Glutamatergic neuron (in vitro differentiated cells): Measurements from ENCODE around the gene PDCD6IP. TPM values are rescaled to one million over a fixed set of nuclear protein-coding genes. Genes with fewer than 3 reads are reported as not detected.

ENCODE experiments used
- DNase-seq: peaks from one replicate; pipeline ENCODE4 v3.0.0; 2022
- H3K27ac Mint-ChIP-seq: one replicate; pipeline ENCODE4 v1.8.0; 2020; ENCODE audit warnings: mild to moderate bottlenecking, mixed read lengths, inconsistent platforms; ENCODE audit not compliant: unreplicated experiment
- H3K27me3 Mint-ChIP-seq: one replicate; pipeline ENCODE4 v1.8.0; 2020; ENCODE audit warnings: mild to moderate bottlenecking, moderate library complexity, mixed read lengths, inconsistent platforms; ENCODE audit not compliant: unreplicated experiment
- H3K36me3 Mint-ChIP-seq: one replicate; pipeline ENCODE4 v1.8.0; 2020; ENCODE audit warnings: mild to moderate bottlenecking, mixed read lengths, inconsistent platforms; ENCODE audit not compliant: unreplicated experiment
- H3K4me1 Mint-ChIP-seq: one replicate; pipeline ENCODE4 v1.8.0; 2020; ENCODE audit warnings: mild to moderate bottlenecking, low read depth, mixed read lengths, inconsistent platforms; ENCODE audit not compliant: unreplicated experiment
- H3K4me3 Mint-ChIP-seq: one replicate; pipeline ENCODE4 v1.8.0; 2020; ENCODE audit warnings: mild to moderate bottlenecking, mixed read lengths, inconsistent platforms; ENCODE audit not compliant: unreplicated experiment
- H3K9me3 Mint-ChIP-seq: one replicate; pipeline ENCODE4 v1.8.0; 2020; ENCODE audit warnings: mild to moderate bottlenecking, moderate library complexity, mixed read lengths, inconsistent platforms; ENCODE audit not compliant: unreplicated experiment
- CTCF ChIP-seq: fragments of 200-600 bp; sonication (generic); IDR thresholded peaks from one replicate; pipeline ENCODE4 v1.5.0; 2021; ENCODE audit not compliant: partially characterized antibody, unreplicated experiment
- total RNA-seq: library from RNA; stranded (reverse); fragmentation: NEBNext Ultra II Directional; extraction: Animal tissue kit (Norgen Biotek cat#: 25700); gene quantifications from one replicate; pipeline ENCODE4 v1.2.1, GENCODE V29; 2021; ENCODE audit not compliant: unreplicated experiment

Gene PDCD6IP
- total RNA-seq, 1 donor from 2014 or later, result 226 TPM

- no peak for TF ChIP-seq CTCF
- H3K36me3 Mint-ChIP-seq, result peaks cover 22% of the 10 kb centered on the region
- no peak overlapping the region for H3K27ac Mint-ChIP-seq
- H3K4me1 Mint-ChIP-seq, result peaks cover 4% of the 10 kb centered on the region
- H3K4me3 Mint-ChIP-seq, result no peak overlapping the region
- H3K27me3 Mint-ChIP-seq, result peaks cover 3% of the 10 kb centered on the region
- no peak for DNase-seq
- H3K9me3 Mint-ChIP-seq, result peaks cover 4% of the 10 kb centered on the region
Observed at GRCh38 chr3:33803894-33804526, 5.6 kb downstream of the PDCD6IP start.

GRCh38 chr3:33807191-33807590 is 8.8 kb downstream of the PDCD6IP start:
- no peaks in the 10 kb centered on the region for H3K4me1 Mint-ChIP-seq
- TF ChIP-seq CTCF, result no peak
- no peak overlapping the region for H3K27ac Mint-ChIP-seq
- H3K4me3 Mint-ChIP-seq, result no peak overlapping the region
- peaks cover 4% of the 10 kb centered on the region for H3K9me3 Mint-ChIP-seq
- peaks cover 22% of the 10 kb centered on the region for H3K36me3 Mint-ChIP-seq
- no peak for DNase-seq
- no peaks in the 10 kb centered on the region for H3K27me3 Mint-ChIP-seq

GRCh38 chr3:33808559-33808958 is 10.1 kb downstream of the PDCD6IP start:
- no peak for TF ChIP-seq CTCF
- H3K27me3 Mint-ChIP-seq, result no peaks in the 10 kb centered on the region
- H3K27ac Mint-ChIP-seq, result no peak overlapping the region
- no peak for DNase-seq
- H3K4me1 Mint-ChIP-seq, result no peaks in the 10 kb centered on the region
- peaks cover 13% of the 10 kb centered on the region for H3K36me3 Mint-ChIP-seq
- peaks cover 4% of the 10 kb centered on the region for H3K9me3 Mint-ChIP-seq
- H3K4me3 Mint-ChIP-seq, result no peak overlapping the region

GRCh38 chr3:33810545-33810944 is 12.1 kb downstream of the PDCD6IP start:
- H3K9me3 Mint-ChIP-seq, result peaks cover 2% of the 10 kb centered on the region
- H3K4me1 Mint-ChIP-seq, result no peaks in the 10 kb centered on the region
- no peaks in the 10 kb centered on the region for H3K27me3 Mint-ChIP-seq
- no peak for TF ChIP-seq CTCF
- no peak overlapping the region for H3K27ac Mint-ChIP-seq
- no peak for DNase-seq
- H3K36me3 Mint-ChIP-seq, result peaks cover 4% of the 10 kb centered on the region
- no peak overlapping the region for H3K4me3 Mint-ChIP-seq

- H3K9me3 Mint-ChIP-seq, result no peaks in the 10 kb centered on the region
- no peak for TF ChIP-seq CTCF
- peaks cover 3% of the 10 kb centered on the region for H3K27me3 Mint-ChIP-seq
- no peak overlapping the region for H3K4me3 Mint-ChIP-seq
- H3K27ac Mint-ChIP-seq, result no peak overlapping the region
- DNase-seq, result no peak
- no peaks in the 10 kb centered on the region for H3K4me1 Mint-ChIP-seq
- no peaks in the 10 kb centered on the region for H3K36me3 Mint-ChIP-seq
Observed at GRCh38 chr3:33821989-33822388, 23.6 kb downstream of the PDCD6IP start.
